HCT116 (cell line): ENCODE data around the gene TBL1X.

Source experiments
- CBX3 ChIP-seq: IDR thresholded peaks from 2 replicates; pipeline ENCODE4 v1.6.1; 2012; ENCODE audit warnings: low read depth
- ELF1 ChIP-seq: IDR thresholded peaks from 2 replicates; pipeline ENCODE4 v1.6.1; 2012; ENCODE audit warnings: low read depth, borderline replicate concordance
- EZH2 ChIP-seq: fragments of 200-600 bp; sonication (generic); IDR thresholded peaks from 2 replicates; pipeline ENCODE4 v1.6.1; 2017; ENCODE audit warnings: antibody characterized with exemption, mixed run types
- POLR2A ChIP-seq: IDR thresholded peaks from 2 replicates; pipeline ENCODE4 v1.7.0; 2011; ENCODE audit warnings: borderline replicate concordance; ENCODE audit not compliant: insufficient read depth, insufficient read length; ENCODE audit errors: extremely low read depth
- POLR2AphosphoS5 ChIP-seq: IDR thresholded peaks from 2 replicates; pipeline ENCODE4 v1.6.1; 2011; ENCODE audit warnings: mild to moderate bottlenecking, low read depth, low read length, moderate library complexity
- RAD21 ChIP-seq: IDR thresholded peaks from 2 replicates; pipeline ENCODE4 v1.6.1; 2012; ENCODE audit warnings: low read depth, mild to moderate bottlenecking
- SIN3A ChIP-seq: IDR thresholded peaks from 2 replicates; pipeline ENCODE4 v1.6.1; 2012; ENCODE audit warnings: low read depth
- SP1 ChIP-seq: IDR thresholded peaks from 2 replicates; pipeline ENCODE4 v1.6.1; 2012; ENCODE audit warnings: low read depth
- ZFX ChIP-seq: fragments of 450-650 bp; IDR thresholded peaks from 2 replicates; pipeline ENCODE4 v1.6.1; 2017
- ZNF274 ChIP-seq: fragments of 200-500 bp; sonication (Bioruptor generic); IDR thresholded peaks from 2 replicates; pipeline ENCODE4 v1.6.1; 2014; ENCODE audit warnings: mild to moderate bottlenecking, low read depth, low read length, inconsistent platforms
- TF ChIP-seq, protein P1 (sequence below), 3 experiments: fragments of 200-600 bp in 1 of 3; sonication (generic) in 1 of 3; IDR thresholded peaks in 2 of 3; conservative IDR thresholded peaks in 1 of 3; 2 replicates each; pipeline ENCODE4 v1.5.1; 2012 to 2017; ENCODE audit warnings: low read depth in 2 of 3, low read length in 2 of 3, antibody characterized with exemption in 1 of 3, borderline replicate concordance in 1 of 3, control low read depth in 1 of 3, mild to moderate bottlenecking in 1 of 3, mixed read lengths in 1 of 3, mixed run types in 1 of 3, moderate library complexity in 1 of 3; ENCODE audit not compliant: insufficient read depth in 1 of 3
- TF ChIP-seq, protein P2 (sequence below): IDR thresholded peaks from 2 replicates; pipeline ENCODE4 v1.6.1; 2012

DNA sequence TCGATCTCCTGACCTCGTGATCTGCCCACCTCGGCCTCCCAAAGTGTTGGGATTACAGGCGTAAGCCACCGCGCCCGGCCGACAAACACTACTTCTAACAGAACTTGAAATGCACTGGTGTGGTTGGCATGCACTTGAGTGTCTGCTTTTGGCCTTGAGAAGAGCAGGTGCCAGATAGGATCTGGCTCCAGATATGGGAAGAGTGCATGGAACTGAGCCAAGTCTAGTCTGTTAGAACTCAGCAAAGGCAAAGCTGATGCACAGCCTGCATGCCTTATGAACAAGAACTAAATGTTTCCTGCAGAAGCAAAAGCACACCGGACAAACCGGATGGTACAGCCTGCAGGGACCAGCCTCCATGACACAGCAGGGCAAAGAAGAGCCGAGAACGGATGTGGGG lies 35.1 kb upstream of the TBL1X start:
- TF ChIP-seq ZFX, result no peak
- TF ChIP-seq SP1, result no peak
- TF ChIP-seq, protein P1, sequence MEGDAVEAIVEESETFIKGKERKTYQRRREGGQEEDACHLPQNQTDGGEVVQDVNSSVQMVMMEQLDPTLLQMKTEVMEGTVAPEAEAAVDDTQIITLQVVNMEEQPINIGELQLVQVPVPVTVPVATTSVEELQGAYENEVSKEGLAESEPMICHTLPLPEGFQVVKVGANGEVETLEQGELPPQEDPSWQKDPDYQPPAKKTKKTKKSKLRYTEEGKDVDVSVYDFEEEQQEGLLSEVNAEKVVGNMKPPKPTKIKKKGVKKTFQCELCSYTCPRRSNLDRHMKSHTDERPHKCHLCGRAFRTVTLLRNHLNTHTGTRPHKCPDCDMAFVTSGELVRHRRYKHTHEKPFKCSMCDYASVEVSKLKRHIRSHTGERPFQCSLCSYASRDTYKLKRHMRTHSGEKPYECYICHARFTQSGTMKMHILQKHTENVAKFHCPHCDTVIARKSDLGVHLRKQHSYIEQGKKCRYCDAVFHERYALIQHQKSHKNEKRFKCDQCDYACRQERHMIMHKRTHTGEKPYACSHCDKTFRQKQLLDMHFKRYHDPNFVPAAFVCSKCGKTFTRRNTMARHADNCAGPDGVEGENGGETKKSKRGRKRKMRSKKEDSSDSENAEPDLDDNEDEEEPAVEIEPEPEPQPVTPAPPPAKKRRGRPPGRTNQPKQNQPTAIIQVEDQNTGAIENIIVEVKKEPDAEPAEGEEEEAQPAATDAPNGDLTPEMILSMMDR (IDR thresholded peaks at IDR 0.05 in 2 of 3, conservative IDR thresholded peaks at IDR 0.05 in 1 of 3; ENCODE audit: borderline replicate concordance in 1 of 3, insufficient read depth in 1 of 3, low read depth in 2 of 3, low read length in 2 of 3), result no peak
- TF ChIP-seq RAD21, result no peak
- TF ChIP-seq, protein P2, sequence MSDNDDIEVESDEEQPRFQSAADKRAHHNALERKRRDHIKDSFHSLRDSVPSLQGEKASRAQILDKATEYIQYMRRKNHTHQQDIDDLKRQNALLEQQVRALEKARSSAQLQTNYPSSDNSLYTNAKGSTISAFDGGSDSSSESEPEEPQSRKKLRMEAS, result no peak
- no peak for TF ChIP-seq POLR2A
- no peak for TF ChIP-seq EZH2
- TF ChIP-seq POLR2AphosphoS5, result no peak
- TF ChIP-seq ELF1, result no peak
- TF ChIP-seq SIN3A, result no peak
- TF ChIP-seq CBX3, result no peak
- TF ChIP-seq ZNF274, result no peak
